Stimulated activated CD8-positive, alpha-beta memory T cell treated with anti-CD3 and anti-CD28 coated beads, Interleukin-2, amount 100 ng/mL, for 48 hours (primary cell): Measurements from ENCODE around the gene TELO2.

Source experiments
- DNase-seq, 2 donors: peaks; one replicate each; pipeline ENCODE4 v3.0.0-alpha.2; 2020; ENCODE audit warnings: low read depth in 2 of 2

The TELO2 gene

GRCh38 chr16:1498899-1499676 lies 5.9 kb downstream of the TELO2 start:
- no peak for DNase-seq

GRCh38 chr16:1499756-1500464 lies 6.8 kb downstream of the TELO2 start:
- DNase-seq, result no peak

- DNase-seq, result no peak
Observed at GRCh38 chr16:1500465-1501150, 7.4 kb downstream of the TELO2 start.

GRCh38 chr16:1501630-1502029 lies 8.5 kb downstream of the TELO2 start:
- DNase-seq, result no peak

GRCh38 chr16:1502092-1503004 lies 9.2 kb downstream of the TELO2 start:
- DNase-seq, result no peak

- DNase-seq, result no peak
Observed at GRCh38 chr16:1503110-1503955, 10.2 kb downstream of the TELO2 start.

- no peak for DNase-seq
Observed at GRCh38 chr16:1505073-1505844, 12.1 kb downstream of the TELO2 start.

GRCh38 chr16:1505912-1506311 lies 12.8 kb downstream of the TELO2 start:
- no peak for DNase-seq

- DNase-seq, result no peak
Observed at GRCh38 chr16:1506494-1507213, 13.5 kb downstream of the TELO2 start.

- DNase-seq, result no peak
Observed at GRCh38 chr16:1508494-1509187, 15.5 kb downstream of the TELO2 start.

GRCh38 chr16:1509307-1510221 lies 16.4 kb downstream of the TELO2 start:
- no peak for DNase-seq

- DNase-seq, result no peak
Observed at GRCh38 chr16:1510272-1510671, 17.1 kb downstream of the TELO2 start.

GRCh38 chr16:1510941-1511351 lies 17.8 kb downstream of the TELO2 start:
- no peak for DNase-seq

- DNase-seq, result no peak
Observed at GRCh38 chr16:1511662-1512569, 18.8 kb downstream of the TELO2 start.

- no peak for DNase-seq
Observed at GRCh38 chr16:1512774-1513173, 19.6 kb downstream of the TELO2 start.

GRCh38 chr16:1514507-1514906 lies 21.3 kb downstream of the TELO2 start:
- no peak for DNase-seq
